SK-N-DZ (cell line): ENCODE data around the gene STX18.
"Not testable (repeated sequence)": the region's sequence is repeated elsewhere in the genome, so short reads cannot be mapped to it uniquely, and the experiment has no call there.

Experiments used
- DNase-seq: peaks from one replicate; pipeline ENCODE4 v3.0.0-alpha.2; 2015; ENCODE audit warnings: low spot score

The STX18 gene

DNA sequence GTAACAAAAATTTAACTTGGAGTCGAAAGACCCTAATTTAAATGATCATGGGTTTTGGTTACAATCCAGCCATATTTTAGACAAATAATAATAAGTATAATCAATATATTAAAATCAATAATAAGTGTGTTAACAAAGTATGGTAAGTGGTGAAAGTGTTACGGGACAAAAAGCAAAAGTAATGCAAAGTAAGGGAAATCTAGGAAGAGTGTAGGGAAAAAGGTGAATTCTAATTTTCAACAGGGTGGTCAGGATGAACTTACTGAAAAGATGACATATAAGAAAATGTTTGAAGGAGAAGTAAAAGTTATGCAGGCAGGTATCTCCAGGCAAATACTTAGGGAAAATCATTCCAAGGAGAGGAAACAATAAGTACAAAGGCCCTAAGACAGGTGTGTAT lies 32.3 kb downstream of the STX18 start:
- no peak for DNase-seq

GRCh38 chr4:4507923-4508322 lies 33.9 kb downstream of the STX18 start:
- no peak for DNase-seq

GRCh38 chr4:4507403-4507802 lies 34.4 kb downstream of the STX18 start:
- no peak for DNase-seq

- no peak for DNase-seq
Observed at GRCh38 chr4:4506961-4507360, 34.9 kb downstream of the STX18 start.

- not testable (repeated sequence) for DNase-seq
Observed at GRCh38 chr4:4505211-4505610, 36.6 kb downstream of the STX18 start.

- no peak for DNase-seq
Observed at GRCh38 chr4:4504783-4505182, 37.1 kb downstream of the STX18 start.

GRCh38 chr4:4502694-4503311 lies 39.0 kb downstream of the STX18 start:
- no peak for DNase-seq

DNA sequence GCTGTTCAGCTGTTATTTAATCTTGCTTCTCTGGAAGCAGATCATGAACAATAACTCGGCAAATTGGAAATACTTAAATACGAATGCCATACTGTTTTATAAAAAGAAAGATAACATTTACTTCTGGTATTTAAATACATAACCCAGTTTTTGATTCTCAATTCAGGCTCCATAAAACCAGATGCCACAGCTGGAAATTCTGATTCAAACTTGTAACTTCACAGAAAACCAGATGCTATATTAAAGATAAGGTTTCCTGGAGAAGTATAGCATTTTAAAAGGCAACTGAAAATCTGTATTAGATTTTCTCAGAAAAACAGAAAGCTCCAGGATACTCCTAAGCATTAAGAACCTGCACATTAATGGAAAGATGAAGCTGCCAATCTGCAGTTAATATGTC lies 40.2 kb downstream of the STX18 start:
- no peak for DNase-seq

- no peak for DNase-seq
Observed at GRCh38 chr4:4499438-4500123, 42.3 kb downstream of the STX18 start.

- DNase-seq = no peak
Observed at GRCh38 chr4:4496592-4497372, 45.1 kb downstream of the STX18 start.

DNA sequence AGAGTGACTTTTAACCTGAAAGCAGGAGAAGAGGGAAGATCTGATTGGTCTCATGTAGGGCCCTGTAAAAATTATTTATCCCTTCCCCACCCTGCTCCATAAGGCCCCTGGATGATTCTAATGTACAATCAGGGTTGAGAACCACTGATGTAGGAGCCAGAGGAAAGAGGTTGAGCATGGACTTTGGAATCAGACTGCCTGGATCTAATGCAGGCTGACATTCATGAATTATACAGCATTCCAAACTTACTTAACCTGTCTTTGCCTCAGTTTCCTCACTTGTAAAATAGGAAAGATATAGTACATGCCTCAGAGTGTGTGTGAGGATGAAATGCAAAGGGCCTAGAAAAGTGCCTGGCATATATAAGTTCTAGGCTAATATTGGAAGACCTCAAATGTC lies 47.0 kb downstream of the STX18 start:
- no peak for DNase-seq

- no peak for DNase-seq
Observed at GRCh38 chr4:4492161-4492847, 49.5 kb downstream of the STX18 start.

DNA sequence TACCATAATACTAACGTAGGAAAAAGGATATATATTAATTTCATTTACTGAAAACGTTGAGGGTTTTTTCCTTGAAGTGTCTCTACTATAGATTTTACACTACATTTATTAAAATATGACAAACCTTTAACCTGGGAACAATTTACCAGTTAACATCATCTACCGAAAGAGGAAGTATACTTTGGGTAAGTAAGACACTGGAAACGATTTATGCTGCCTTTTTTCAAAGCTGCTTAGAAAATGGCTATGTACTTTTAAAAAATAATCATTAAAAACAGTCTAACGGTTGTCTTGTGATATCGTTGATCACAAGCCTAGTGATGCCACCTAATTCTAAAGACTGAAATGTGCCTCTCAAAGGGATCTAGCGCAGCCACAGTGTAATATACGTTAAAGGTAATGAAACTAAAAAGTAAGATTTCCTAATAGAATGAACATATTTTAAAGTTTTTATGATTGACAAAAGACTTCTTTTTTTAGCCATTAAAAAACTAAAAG lies 50.4 kb downstream of the STX18 start:
- DNase-seq = no peak

GRCh38 chr4:4490816-4491215 lies 51.0 kb downstream of the STX18 start:
- no peak for DNase-seq

DNA sequence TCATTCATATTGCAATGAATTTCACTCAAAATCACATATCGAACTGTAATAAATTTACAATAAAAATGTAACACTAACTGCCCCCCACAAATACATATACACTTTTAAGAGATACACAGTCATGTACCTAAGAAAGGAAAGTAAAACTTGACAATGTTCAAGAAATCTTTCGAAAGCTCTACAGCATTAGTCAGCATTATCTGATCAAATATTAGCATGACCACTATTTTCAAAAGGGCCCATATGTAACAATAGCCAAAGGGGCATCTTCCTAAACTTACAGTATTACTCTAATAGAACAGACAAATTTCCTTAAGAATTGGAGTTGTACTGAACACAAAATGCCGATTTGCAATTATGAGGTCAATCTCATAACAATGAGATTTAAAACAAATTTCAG lies 51.8 kb downstream of the STX18 start:
- no peak for DNase-seq

DNA sequence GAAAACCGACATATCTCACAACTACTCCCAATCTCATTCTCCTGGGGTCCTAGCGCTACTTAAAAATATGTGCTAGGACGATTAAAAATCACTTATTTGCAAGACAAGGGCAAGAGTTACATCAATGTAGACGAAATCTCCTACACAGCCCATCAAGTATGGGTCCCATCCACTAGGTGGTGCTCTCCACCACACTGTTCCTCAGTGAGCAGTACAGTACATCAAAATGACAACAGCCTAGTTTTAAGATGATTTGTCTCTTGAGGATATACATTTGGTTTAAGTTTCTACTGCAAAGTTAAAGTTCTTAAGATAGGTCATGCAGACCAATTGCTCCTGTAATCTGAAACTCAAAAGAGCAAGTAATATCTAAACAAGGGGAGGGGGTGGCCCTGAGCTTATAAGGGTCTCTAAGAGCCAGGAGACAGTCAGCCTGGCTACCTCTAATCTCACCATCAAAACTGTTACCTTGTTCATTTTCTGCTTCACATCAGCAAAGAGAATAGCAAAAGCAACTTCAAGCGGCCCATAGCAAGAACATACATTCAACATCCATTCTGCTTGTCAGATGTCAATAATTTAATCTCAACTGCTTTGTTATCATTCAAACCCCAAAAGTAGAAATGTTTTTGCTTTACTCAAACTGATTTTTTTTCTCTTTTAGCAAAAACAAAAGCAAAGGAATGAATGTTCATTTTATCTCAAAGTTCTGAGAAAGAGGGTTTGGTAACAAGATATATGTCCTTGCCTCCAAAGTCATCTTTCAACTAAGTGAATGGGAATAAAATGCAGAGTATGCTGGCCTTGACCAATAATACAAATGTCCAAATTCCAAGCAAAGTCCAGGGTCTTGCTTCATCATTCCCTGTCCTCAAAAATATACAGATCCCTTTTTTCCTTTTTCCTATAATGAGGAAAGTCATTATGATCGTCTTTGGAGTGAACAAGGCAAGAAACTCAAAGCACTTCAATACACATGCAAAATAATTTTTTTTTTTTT lies 53.1 kb downstream of the STX18 start:
- peak; percentile 66 for DNase-seq

GRCh38 chr4:4486969-4487368 lies 54.9 kb downstream of the STX18 start:
- no peak for DNase-seq

DNA sequence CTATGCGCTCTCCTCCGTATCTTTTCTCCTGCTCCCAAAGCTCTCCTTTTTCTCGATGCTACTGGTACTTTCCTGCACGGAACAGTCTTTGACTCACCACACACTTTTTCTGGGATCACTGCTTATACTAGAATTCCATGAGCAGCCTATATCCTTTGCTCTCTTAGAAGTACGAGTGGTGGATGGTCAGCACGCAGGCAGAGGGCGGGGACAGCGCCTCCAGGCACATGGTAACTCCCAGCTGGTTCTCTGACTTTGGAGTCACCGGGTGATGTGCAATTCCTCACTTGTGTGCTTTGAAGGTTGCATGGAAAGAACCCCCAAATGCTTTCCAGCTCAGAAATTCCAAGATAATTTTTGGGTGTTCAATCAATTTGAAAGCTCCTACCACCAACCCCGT lies 56.0 kb downstream of the STX18 start:
- no peak for DNase-seq

- no peak for DNase-seq
Observed at GRCh38 chr4:4481399-4481994, 60.4 kb downstream of the STX18 start.

GRCh38 chr4:4480685-4481398 lies 61.0 kb downstream of the STX18 start:
- no peak for DNase-seq
